ENCODE results near the gene KLHL29.
"Not testable (repeated sequence)": the region's sequence is repeated elsewhere in the genome, so short reads cannot be mapped to it uniquely, and the experiment has no call there.

Gene KLHL29

GRCh38 chr2:23346781-23347180 is 38.2 kb upstream of the KLHL29 start:
- no peak overlapping the region for H3K4me2 ChIP-seq (ENCODE audit: low read length)
- H3K18ac ChIP-seq (ENCODE audit: low read length), result no peak overlapping the region
- H2BK5ac ChIP-seq (ENCODE audit: low read depth, low read length, poor library complexity), result no peak overlapping the region
- peaks cover 6% of the 10 kb centered on the region for H3K79me1 ChIP-seq (ENCODE audit: low read length)
- no peak overlapping the region for H2AFZ ChIP-seq (ENCODE audit: insufficient read depth, low read length, poor library complexity)
- H4K8ac ChIP-seq (ENCODE audit: low read depth, low read length), result no peak overlapping the region
- H2AK5ac ChIP-seq (ENCODE audit: low read length), result no peak overlapping the region
- no peak overlapping the region for H2BK120ac ChIP-seq (ENCODE audit: insufficient read depth, low read length, poor library complexity)
- no peak overlapping the region for H3K4ac ChIP-seq (ENCODE audit: low read depth, low read length)
- no peak overlapping the region for H4K91ac ChIP-seq (ENCODE audit: low read depth, low read length)
- H3K9ac ChIP-seq (ENCODE audit: low read length), result no peak overlapping the region
- no peaks in the 10 kb centered on the region for H3K79me2 ChIP-seq (ENCODE audit: control insufficient read depth, insufficient read depth, low read length, poor library complexity)
- no peaks in the 10 kb centered on the region for H3K27me3 ChIP-seq (ENCODE audit: insufficient read depth, low read length)
- no peak overlapping the region for H3K27ac ChIP-seq (ENCODE audit: low read depth, low read length)
- H3K14ac ChIP-seq (ENCODE audit: low read length), result no peak overlapping the region
- no CpG with 5 or more reads among the region's 8 CpGs for WGBS (ENCODE audit: extremely low coverage, insufficient coverage, insufficient read length)
- no peaks in the 10 kb centered on the region for H3K9me3 ChIP-seq (ENCODE audit: insufficient read depth, low read depth, low read length)
- no peak overlapping the region for H4K12ac ChIP-seq (ENCODE audit: low read depth, low read length)
- no peak for DNase-seq
- H3K36me3 ChIP-seq (ENCODE audit: control insufficient read depth in 1 of 2, insufficient read depth in 2 of 2, low read length in 2 of 2), result no peaks in the 10 kb centered on the region
- no peak overlapping the region for H3K23ac ChIP-seq (ENCODE audit: low read length)
- H3K4me3 ChIP-seq (ENCODE audit: low read depth, low read length), result no peak overlapping the region
- H2BK12ac ChIP-seq (ENCODE audit: low read length), result no peak overlapping the region
- peaks cover 7 to 11% of the 10 kb centered on the region in 2 experiments for H3K4me1 ChIP-seq (ENCODE audit: control insufficient read depth in 1 of 2, insufficient read depth in 2 of 2, low read length in 2 of 2)

- Histone ChIP-seq H3K9me3 (ENCODE audit: insufficient read depth, low read depth, low read length) (no peaks in the 10 kb centered on the region), H4K12ac (ENCODE audit: low read depth, low read length) (no peak overlapping the region), H4K8ac (ENCODE audit: low read depth, low read length) (no peak overlapping the region), H2AK5ac (ENCODE audit: low read length) (no peak overlapping the region), H3K4me2 (ENCODE audit: low read length) (no peak overlapping the region), H3K4me3 (ENCODE audit: low read depth, low read length) (no peak overlapping the region), H3K9ac (ENCODE audit: low read length) (no peak overlapping the region), H3K79me1 (ENCODE audit: low read length) (peaks cover 11% of the 10 kb centered on the region), H3K27me3 (ENCODE audit: insufficient read depth, low read length) (no peaks in the 10 kb centered on the region), H2BK12ac (ENCODE audit: low read length) (no peak overlapping the region), H3K18ac (ENCODE audit: low read length) (no peak overlapping the region), H3K36me3 (ENCODE audit: control insufficient read depth in 1 of 2, insufficient read depth in 2 of 2, low read length in 2 of 2) (no peaks in the 10 kb centered on the region), H4K91ac (ENCODE audit: low read depth, low read length) (no peak overlapping the region), H3K23ac (ENCODE audit: low read length) (no peak overlapping the region), H3K14ac (ENCODE audit: low read length) (no peak overlapping the region), H3K79me2 (ENCODE audit: control insufficient read depth, insufficient read depth, low read length, poor library complexity) (no peaks in the 10 kb centered on the region), H3K4ac (ENCODE audit: low read depth, low read length) (no peak overlapping the region), H3K27ac (ENCODE audit: low read depth, low read length) (no peak overlapping the region), H2BK5ac (ENCODE audit: low read depth, low read length, poor library complexity) (no peak overlapping the region), H2BK120ac (ENCODE audit: insufficient read depth, low read length, poor library complexity) (no peak overlapping the region), H3K4me1 (ENCODE audit: control insufficient read depth in 1 of 2, insufficient read depth in 2 of 2, low read length in 2 of 2) (peaks cover 11 to 12% of the 10 kb centered on the region in 2 experiments), H2AFZ (ENCODE audit: insufficient read depth, low read length, poor library complexity) (no peak overlapping the region)
- DNase-seq, result no peak
- no CpG with 5 or more reads among the region's 18 CpGs for WGBS (ENCODE audit: extremely low coverage, insufficient coverage, insufficient read length)
Measured at GRCh38 chr2:23347471-23348092, 37.4 kb upstream of the KLHL29 start.

- H3K36me3 ChIP-seq (ENCODE audit: control insufficient read depth in 1 of 2, insufficient read depth in 2 of 2, low read length in 2 of 2); DNase-seq; H2AFZ ChIP-seq (ENCODE audit: insufficient read depth, low read length, poor library complexity); H4K8ac ChIP-seq (ENCODE audit: low read depth, low read length); H3K4ac ChIP-seq (ENCODE audit: low read depth, low read length); H3K4me2 ChIP-seq (ENCODE audit: low read length); H3K27me3 ChIP-seq (ENCODE audit: insufficient read depth, low read length); H3K9ac ChIP-seq (ENCODE audit: low read length); H3K79me2 ChIP-seq (ENCODE audit: control insufficient read depth, insufficient read depth, low read length, poor library complexity); H3K27ac ChIP-seq (ENCODE audit: low read depth, low read length); H3K4me3 ChIP-seq (ENCODE audit: low read depth, low read length); H2BK120ac ChIP-seq (ENCODE audit: insufficient read depth, low read length, poor library complexity); H4K91ac ChIP-seq (ENCODE audit: low read depth, low read length); H4K12ac ChIP-seq (ENCODE audit: low read depth, low read length); H3K23ac ChIP-seq (ENCODE audit: low read length); H3K9me3 ChIP-seq (ENCODE audit: insufficient read depth, low read depth, low read length); H3K18ac ChIP-seq (ENCODE audit: low read length); H2AK5ac ChIP-seq (ENCODE audit: low read length); H2BK12ac ChIP-seq (ENCODE audit: low read length); H2BK5ac ChIP-seq (ENCODE audit: low read depth, low read length, poor library complexity); H3K14ac ChIP-seq (ENCODE audit: low read length): not testable (repeated sequence)
- WGBS (ENCODE audit: extremely low coverage, insufficient coverage, insufficient read length), result no CpG with 5 or more reads among the region's 10 CpGs
- Histone ChIP-seq H3K79me1 (ENCODE audit: low read length) (peaks cover 11% of the 10 kb centered on the region), H3K4me1 (ENCODE audit: control insufficient read depth in 1 of 2, insufficient read depth in 2 of 2, low read length in 2 of 2) (peaks cover 11 to 12% of the 10 kb centered on the region in 2 experiments)
Measured at GRCh38 chr2:23348093-23348481, 36.9 kb upstream of the KLHL29 start.

GRCh38 chr2:23349508-23349907 is 35.5 kb upstream of the KLHL29 start:
- no peak overlapping the region for H2BK120ac ChIP-seq (ENCODE audit: insufficient read depth, low read length, poor library complexity)
- no peak overlapping the region for H2BK12ac ChIP-seq (ENCODE audit: low read length)
- no CpG with 5 or more reads among the region's 7 CpGs for WGBS (ENCODE audit: extremely low coverage, insufficient coverage, insufficient read length)
- H4K91ac ChIP-seq (ENCODE audit: low read depth, low read length), result no peak overlapping the region
- no peak overlapping the region for H3K27ac ChIP-seq (ENCODE audit: low read depth, low read length)
- H3K27me3 ChIP-seq (ENCODE audit: insufficient read depth, low read length), result no peaks in the 10 kb centered on the region
- H3K36me3 ChIP-seq (ENCODE audit: control insufficient read depth in 1 of 2, insufficient read depth in 2 of 2, low read length in 2 of 2), result no peaks in the 10 kb centered on the region
- H3K4ac ChIP-seq (ENCODE audit: low read depth, low read length), result no peak overlapping the region
- DNase-seq, result no peak
- no peak overlapping the region for H3K23ac ChIP-seq (ENCODE audit: low read length)
- no peak overlapping the region for H2BK5ac ChIP-seq (ENCODE audit: low read depth, low read length, poor library complexity)
- no peak overlapping the region for H3K9ac ChIP-seq (ENCODE audit: low read length)
- H3K4me1 ChIP-seq (ENCODE audit: control insufficient read depth in 1 of 2, insufficient read depth in 2 of 2, low read length in 2 of 2), result peaks cover 11 to 12% of the 10 kb centered on the region in 2 experiments
- H4K12ac ChIP-seq (ENCODE audit: low read depth, low read length), result no peak overlapping the region
- H3K4me3 ChIP-seq (ENCODE audit: low read depth, low read length), result no peak overlapping the region
- H3K14ac ChIP-seq (ENCODE audit: low read length), result no peak overlapping the region
- H2AFZ ChIP-seq (ENCODE audit: insufficient read depth, low read length, poor library complexity), result no peak overlapping the region
- H2AK5ac ChIP-seq (ENCODE audit: low read length), result no peak overlapping the region
- no peak overlapping the region for H3K18ac ChIP-seq (ENCODE audit: low read length)
- H3K79me2 ChIP-seq (ENCODE audit: control insufficient read depth, insufficient read depth, low read length, poor library complexity), result no peaks in the 10 kb centered on the region
- no peaks in the 10 kb centered on the region for H3K9me3 ChIP-seq (ENCODE audit: insufficient read depth, low read depth, low read length)
- H3K4me2 ChIP-seq (ENCODE audit: low read length), result no peak overlapping the region
- peaks cover 11% of the 10 kb centered on the region for H3K79me1 ChIP-seq (ENCODE audit: low read length)
- H4K8ac ChIP-seq (ENCODE audit: low read depth, low read length), result no peak overlapping the region
